PC-9 (cell line): ENCODE measurements around the gene GPR22.

Experiments
- CTCF ChIP-seq: fragments of 200-600 bp; sonication (generic); conservative IDR thresholded peaks from 2 replicates; pipeline ENCODE4 v1.6.1; 2017; ENCODE audit warnings: mixed run types, antibody characterized with exemption, mild to moderate bottlenecking, moderate library complexity
- EZH2 ChIP-seq: fragments of 200-600 bp; sonication (generic); IDR thresholded peaks from 2 replicates; pipeline ENCODE4 v1.8.0; 2017; ENCODE audit warnings: antibody characterized with exemption, low read depth

- TF ChIP-seq CTCF: no peak
- TF ChIP-seq EZH2: no peak
Observed at GRCh38 chr7:107506674-107507339, 37.0 kb downstream of the GPR22 start.
